GM21367 (cell line): ENCODE results near the gene SBNO2.

Experiments
- ATAC-seq: cut with Tn5 transposase; IDR thresholded peaks from one replicate; pipeline ENCODE4 v1.9.1; 2021; ENCODE audit not compliant: unreplicated experiment

Gene SBNO2

DNA sequence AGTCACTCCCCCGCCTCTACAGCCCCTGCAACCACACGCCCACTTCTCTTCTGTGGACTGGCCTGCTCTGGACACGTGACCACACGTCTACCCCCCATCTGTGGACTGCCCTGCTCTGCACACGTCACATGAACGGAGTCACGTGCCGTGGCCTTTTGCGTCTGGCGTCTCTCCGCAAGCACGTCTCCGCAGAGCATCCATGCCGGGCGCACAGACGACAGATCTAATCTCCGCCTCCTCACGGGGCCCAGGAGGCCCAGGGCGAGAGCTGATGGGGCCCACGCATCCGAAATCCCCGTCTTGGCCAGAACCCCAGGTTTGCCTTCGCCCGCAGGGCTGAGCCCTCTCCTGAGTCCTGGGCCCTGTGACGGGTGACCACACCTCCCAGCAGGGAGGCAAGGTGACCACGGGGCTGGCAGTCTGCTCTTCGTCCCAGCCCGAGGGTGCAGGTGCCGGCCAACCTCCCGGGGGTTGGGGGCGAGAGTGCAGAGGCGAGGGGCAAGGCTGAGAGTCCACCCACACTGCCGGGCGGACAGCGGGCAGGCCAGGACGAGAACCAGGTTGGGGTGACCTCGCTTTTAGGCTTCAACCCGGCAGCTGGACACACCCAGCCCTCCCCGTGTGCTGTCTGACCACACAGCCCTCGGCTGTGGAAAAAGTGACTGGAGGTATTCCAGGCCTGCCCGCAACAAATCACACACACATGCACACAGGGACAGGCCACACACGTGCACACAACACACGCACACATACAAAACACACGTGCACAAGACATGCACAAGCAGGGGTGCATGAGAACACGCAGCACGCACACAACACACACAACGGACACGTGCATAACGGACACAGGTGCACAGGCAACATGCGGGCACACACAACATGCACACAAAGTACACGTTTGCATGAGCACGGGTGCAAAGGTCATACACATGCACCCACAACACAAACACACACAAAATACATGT, 3.9 kb downstream of the SBNO2 start:
- ATAC-seq: no peak

GRCh38 chr19:1169411-1169791, 4.7 kb downstream of the SBNO2 start:
- no peak for ATAC-seq

GRCh38 chr19:1168572-1169410, 5.3 kb downstream of the SBNO2 start:
- ATAC-seq: no peak

- ATAC-seq: no peak
Observed at GRCh38 chr19:1167687-1168571, 6.1 kb downstream of the SBNO2 start.

GRCh38 chr19:1166872-1167573, 7.0 kb downstream of the SBNO2 start:
- no peak for ATAC-seq

- ATAC-seq: no peak
Observed at GRCh38 chr19:1164684-1165531, 9.2 kb downstream of the SBNO2 start.

DNA sequence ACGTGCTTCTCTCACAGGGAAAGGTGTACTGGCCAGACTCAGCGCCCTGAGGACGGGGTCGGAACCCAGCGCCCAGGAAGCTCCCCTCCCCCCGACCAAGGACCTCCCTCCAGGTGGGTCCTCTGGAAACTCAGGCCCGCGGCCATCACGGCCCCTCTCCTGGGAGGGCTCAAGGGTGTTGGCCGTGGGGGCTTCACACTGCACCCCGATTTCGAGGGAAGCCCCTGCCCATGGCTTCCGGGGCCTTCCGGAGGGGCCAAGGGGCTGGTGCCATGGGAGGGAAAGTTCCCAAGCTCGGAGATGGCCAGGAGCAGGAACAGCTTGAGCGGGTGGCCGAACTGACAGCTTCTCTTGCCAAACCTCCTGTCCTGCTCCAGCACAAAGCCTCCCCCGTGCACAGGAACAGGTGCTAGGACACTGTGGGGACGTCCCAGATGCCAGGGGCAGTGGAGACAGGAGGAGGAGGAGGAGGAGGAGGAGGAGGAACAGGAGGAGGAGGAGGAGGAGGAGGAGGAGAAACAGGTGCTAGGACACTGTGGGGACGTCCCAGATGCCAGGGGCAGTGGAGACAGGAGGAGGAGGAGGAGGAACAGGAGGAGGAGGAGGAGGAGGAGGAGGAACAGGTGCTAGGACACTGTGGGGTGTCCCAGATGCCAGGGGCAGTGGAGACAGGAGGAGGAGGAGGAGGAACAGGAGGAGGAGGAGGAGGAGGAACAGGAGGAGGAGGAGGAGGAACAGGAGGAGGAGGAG, 10.0 kb downstream of the SBNO2 start:
- ATAC-seq: no peak

GRCh38 chr19:1163283-1163933, 10.7 kb downstream of the SBNO2 start:
- no peak for ATAC-seq

- ATAC-seq: no peak
Observed at GRCh38 chr19:1162404-1163282, 11.4 kb downstream of the SBNO2 start.

DNA sequence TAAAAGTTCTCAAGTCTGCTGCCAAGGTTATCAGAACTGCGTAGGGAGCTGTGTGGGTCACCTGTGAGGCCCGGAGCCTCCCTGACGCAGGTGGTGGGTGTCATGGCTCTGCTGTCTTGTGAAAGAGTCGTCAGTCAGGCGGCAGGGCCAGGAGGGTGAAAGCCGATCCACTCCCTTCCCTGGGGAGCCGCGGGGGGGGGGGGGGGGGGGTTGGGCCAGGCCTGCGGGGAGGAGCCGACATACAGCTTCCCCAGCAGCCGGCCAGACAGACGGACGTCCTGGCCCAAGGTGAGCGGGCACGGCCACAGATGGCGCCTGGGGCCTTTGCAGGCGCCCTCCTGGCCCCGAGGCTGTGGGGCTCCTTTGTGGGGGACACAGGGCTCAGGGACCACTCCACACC, 12.4 kb downstream of the SBNO2 start:
- ATAC-seq: no peak

DNA sequence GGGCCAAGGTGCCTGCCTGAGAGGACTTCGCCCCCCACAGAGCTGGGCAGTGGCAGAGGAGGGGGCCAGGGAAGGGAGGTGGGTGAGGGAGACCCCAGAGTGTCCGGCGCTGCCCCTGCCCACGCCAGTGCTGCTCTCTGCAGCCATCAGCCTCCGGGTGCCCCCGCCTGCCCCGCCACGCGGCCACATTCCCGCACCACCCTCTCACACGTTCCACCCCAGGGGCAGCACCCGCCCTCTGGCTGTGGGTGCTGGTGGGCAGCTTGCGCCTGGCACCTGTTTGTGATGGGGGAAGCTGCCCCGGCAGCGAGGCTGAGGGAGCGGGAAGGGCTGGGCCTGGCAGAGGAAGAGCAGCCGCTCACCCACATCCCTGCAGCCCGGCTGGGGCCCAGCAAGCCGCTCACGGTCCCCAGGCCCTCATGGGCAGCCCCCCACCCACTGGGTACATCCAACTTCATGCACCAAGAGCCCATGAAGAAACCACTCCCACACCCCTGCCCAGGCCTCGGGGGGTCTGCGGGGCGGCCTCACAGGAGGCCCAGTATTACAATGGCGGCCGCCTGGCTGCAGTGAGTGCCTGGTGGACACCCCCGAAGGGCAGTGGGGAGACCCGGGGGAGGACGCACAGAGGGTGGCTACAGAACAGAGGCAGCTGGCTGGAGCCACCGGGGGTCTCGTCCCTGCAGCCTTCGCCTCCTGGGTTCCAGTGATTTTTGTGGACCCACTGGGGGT, 14.0 kb downstream of the SBNO2 start:
- ATAC-seq: no peak

- no peak for ATAC-seq
Observed at GRCh38 chr19:1158885-1159448, 15.1 kb downstream of the SBNO2 start.

- no peak for ATAC-seq
Observed at GRCh38 chr19:1157931-1158884, 15.9 kb downstream of the SBNO2 start.

- ATAC-seq: no peak
Observed at GRCh38 chr19:1156830-1157615, 17.0 kb downstream of the SBNO2 start.
